ENCODE measurements around the gene ACER3.
"Not testable (repeated sequence)": the region's sequence is repeated elsewhere in the genome, so short reads cannot be mapped to it uniquely, and the experiment has no call there.

The ACER3 gene

GRCh38 chr11:76860539-76861475 is at the start of gene ACER3:
ACER3 (plus strand) TSS chr11:76860918; CDS start chr11:76860977, 59 bp downstream.
- DNase-seq (ENCODE audit: extremely low read depth in 1 of 2, low read depth in 1 of 2), result peak; percentile 80 to 81

DNA sequence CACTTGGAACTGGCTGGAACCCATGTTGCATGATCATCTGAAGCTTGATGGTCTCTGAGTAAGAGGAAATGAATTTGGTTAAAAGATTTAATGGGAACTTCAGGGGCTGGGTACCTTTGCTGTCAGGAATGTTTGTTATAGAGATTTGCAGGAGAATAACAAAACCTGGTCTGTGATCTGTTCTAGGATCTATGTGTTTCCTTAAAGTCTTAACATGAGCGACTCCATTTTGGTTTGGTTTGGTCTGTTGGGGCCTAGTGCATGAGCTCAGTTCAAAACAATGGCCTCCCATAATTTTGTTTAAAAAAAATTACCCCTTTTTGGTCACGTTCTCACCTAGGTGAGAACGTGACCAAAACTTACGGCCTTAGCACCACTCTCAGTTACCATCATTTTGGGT is 49.5 kb upstream of the ACER3 start:
- no peak for DNase-seq (ENCODE audit: extremely low read depth in 1 of 2, low read depth in 1 of 2)

DNA sequence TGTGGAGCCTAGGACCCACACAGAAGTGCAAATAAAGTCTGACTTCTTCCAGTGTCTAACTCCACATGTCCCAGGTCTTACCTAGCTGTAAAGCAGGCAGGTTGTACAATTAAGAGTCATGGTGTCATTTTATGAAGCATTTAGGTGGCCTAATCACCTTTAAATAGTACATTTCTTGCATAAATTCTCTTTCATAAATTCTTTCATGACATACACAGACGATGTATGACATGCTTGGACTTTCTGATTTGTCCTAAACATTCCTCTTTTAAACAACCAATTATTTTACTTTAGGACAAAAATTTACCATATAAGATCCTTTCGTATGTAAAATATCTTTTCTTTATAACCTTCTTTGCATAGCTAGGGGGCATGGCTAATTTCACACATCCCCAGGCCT is 46.3 kb upstream of the ACER3 start:
- no peak for DNase-seq (ENCODE audit: extremely low read depth in 1 of 2, low read depth in 1 of 2)

GRCh38 chr11:76815678-76816077 is 45.0 kb upstream of the ACER3 start:
- DNase-seq (ENCODE audit: extremely low read depth in 1 of 2, low read depth in 1 of 2), result not testable (repeated sequence)

GRCh38 chr11:76820184-76820566 is 40.5 kb upstream of the ACER3 start:
- no peak for DNase-seq (ENCODE audit: extremely low read depth in 1 of 2, low read depth in 1 of 2)

DNA sequence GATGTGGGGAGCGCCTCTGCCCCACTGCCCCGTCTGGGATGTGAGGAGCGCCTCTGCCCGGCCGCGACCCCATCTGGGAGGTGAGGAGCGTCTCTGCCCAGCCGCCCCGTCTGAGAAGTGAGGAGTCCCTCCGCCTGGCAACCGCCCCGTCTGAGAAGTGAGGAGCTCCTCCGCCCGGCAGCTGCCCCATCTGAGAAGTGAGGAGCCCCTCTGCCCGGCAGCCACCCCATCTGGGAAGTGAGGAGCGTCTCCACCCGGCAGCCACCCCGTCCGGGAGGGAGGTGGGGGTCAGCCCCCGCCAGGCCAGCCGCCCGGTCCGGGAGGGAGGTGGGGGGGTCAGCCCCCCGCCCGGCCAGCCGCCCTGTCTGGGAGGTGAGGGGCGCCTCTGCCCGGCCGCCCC is 39.3 kb upstream of the ACER3 start:
- not testable (repeated sequence) for DNase-seq (ENCODE audit: extremely low read depth in 1 of 2, low read depth in 1 of 2)

DNA sequence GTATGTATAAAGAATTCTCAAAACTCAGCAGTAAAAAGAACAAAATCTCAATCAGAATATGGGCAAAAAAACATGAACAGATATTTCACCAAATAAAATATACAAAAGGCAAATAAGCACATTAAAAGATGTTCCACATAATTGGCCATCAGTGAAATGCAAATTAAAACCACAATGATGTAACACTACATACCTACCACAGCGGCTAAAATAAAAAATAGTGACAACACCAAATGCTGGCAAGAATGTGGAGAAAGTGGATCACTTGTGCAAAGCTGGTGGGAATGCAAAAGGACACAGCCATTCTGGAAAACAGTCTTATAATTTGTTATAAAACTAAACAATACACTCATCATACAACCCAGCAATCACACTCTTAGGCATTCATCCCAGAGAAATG is 38.3 kb upstream of the ACER3 start:
- DNase-seq (ENCODE audit: extremely low read depth in 1 of 2, low read depth in 1 of 2), result no peak

GRCh38 chr11:76823481-76824028 is 37.2 kb upstream of the ACER3 start:
- DNase-seq (ENCODE audit: extremely low read depth in 1 of 2, low read depth in 1 of 2), result no peak

GRCh38 chr11:76824083-76824939 is 36.4 kb upstream of the ACER3 start:
- DNase-seq (ENCODE audit: extremely low read depth in 1 of 2, low read depth in 1 of 2), result no peak

DNA sequence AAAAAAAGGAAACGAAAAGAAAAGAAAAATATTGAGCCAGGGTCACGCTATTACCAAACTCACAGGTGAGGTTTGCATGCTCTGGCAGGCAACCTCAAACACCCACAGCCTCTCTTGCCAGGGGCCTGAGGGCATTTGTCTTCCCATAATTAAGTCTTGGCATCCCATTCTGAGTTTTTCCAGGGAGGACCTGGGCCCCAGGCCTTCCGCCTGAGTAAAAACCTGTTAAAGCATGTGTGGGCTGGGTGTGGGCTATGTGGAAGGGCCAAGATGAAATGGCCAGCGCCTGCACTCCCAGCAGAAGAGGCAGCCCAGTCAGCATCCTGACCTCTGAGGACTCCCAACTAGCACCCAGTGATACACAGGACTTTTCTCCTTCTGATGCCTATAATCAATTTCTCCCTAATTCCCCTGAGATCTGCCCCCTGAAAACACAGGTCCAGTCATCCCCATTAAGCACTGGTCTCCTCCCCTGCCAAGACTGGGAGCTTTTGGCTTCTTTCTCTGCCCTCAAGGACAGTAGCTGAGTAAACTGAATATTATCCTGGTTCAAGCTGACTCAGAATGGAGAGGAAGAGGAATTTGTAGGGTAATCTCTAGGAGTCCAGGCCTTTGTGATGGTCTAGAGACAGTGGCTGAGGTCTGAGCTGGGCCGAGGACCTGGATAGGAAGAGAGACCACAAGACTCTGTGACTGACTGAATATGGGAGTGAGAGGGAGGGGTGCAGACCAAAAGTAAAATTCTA is 35.6 kb upstream of the ACER3 start:
- no peak for DNase-seq (ENCODE audit: extremely low read depth in 1 of 2, low read depth in 1 of 2)

DNA sequence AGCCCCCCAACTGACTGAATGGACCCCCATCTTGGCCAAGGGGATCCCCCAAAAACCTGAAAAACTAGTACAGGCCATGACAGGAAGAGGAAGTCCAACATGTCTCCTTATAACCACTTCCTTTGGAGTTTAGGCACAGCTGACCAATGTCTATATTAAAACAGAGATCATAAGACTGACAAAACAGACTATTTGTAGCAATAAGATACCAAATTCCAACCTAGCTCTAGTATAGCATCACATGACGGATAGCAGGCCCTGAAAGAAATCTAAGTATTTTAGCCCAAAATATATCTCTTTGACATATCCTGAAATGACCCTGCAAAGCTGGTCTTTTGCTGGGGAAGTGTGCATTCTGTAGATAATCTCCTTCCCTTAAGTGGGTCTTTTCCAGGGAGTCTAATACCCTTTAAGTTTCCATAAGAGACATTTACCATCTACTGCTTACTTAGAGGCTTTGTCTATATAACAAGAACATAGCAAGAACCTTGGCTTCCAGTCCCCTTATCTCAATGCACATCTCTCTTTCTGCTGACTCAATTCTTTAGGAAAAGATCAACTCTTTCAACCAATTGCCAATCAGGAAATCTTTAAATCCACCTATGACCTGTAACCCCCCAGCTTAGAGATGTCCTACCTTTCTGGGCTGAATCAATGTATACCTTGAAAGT is 34.9 kb upstream of the ACER3 start:
- no peak for DNase-seq (ENCODE audit: extremely low read depth in 1 of 2, low read depth in 1 of 2)

DNA sequence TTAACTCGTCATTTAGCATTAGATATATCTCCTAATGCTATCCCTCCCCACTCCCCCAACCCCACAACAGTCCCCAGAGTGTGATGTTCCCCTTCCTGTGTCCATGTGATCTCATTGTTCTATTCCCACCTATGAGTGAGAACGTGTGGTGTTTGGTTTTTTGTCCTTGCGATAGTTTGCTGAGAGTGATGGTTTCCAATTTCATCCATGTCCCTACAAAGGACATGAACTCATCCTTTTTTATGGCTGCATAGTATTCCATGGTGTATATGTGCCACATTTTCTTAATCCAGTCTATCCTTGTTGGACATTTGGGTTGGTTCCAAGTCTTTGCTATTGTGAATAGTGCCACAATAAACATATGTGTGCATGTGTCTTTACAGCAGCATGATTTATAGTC is 34.2 kb upstream of the ACER3 start:
- DNase-seq (ENCODE audit: extremely low read depth in 1 of 2, low read depth in 1 of 2), result not testable (repeated sequence)

DNA sequence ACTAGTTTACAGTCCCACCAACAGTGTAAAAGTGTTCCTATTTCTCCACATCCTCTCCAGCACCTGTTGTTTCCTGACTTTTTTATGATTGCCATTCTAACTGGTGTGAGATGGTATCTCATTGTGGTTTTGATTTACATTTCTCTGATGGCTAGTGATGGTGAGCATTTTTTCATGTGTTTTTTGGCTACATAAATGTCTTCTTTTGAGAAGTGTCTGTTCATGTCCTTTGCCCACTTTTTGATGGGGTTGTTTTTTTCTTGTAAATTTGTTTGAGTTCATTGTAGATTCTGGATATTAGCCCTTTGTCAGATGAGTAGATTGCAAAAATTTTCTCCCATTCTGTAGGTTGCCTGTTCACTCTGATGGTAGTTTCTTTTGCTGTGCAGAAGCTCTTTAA is 33.7 kb upstream of the ACER3 start:
- not testable (repeated sequence) for DNase-seq (ENCODE audit: extremely low read depth in 1 of 2, low read depth in 1 of 2)

DNA sequence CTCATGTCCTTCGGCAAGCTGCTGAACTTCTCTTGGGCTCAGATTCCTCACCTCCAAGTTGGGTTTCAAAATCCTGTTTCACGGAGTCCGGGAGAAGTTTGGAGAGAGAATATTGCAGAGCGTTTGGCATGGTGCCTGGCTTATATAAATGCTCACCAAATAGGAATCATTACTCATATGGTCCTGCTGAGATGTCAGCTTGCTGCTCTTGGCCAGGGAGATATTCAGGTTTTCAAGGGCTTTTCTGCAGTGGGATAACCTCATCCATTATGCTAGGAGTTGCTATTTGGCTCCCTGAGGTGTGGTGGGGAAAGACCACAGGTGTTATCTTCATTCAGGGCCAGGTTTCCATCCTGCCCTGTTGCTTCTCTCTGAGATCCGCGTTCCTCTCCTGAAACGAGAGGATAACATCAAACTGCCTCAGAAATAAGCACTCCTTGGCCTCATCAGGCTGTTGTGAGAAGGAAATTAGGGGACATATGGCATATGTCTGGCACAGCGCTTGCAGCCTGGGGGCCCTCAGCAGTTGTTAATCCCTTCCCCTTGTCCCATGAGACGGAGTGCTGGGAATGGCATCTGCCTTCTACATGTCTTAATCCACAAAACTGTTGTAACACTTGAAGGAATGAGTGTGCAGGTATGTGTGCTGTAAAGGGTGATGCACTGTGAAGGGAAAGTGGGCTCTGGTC is 29.9 kb upstream of the ACER3 start:
- DNase-seq (ENCODE audit: extremely low read depth in 1 of 2, low read depth in 1 of 2), result no peak

DNA sequence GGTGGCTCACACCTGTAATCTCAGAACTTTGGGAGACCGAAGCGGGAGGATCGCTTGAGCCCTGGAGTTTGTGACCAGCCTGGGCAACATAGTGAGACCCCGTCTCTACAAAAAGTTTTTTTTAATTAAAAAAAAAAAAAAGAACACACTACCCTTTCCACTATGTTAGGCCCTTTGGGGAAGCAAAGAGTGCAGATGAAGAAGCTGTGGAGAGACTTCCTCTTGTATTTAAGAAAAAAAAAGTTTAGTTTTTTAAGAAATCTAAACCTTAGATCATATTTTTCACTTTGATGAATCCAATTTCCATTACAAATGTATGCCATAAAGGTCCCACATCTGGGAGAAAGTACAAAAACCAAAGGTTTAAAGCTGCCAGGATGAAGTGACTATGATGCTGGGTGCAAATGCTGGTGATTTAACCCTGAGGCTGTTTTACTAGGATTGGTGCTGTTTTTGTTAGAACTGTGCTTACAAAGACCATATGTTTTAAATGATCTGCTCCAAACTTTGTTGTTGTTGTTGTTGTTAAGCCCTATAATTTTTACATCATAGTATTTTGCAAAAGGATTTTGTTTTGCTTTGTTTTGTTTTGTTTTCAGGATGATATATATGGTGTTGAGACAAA is 28.9 kb upstream of the ACER3 start:
- no peak for DNase-seq (ENCODE audit: extremely low read depth in 1 of 2, low read depth in 1 of 2)

- no peak for DNase-seq (ENCODE audit: extremely low read depth in 1 of 2, low read depth in 1 of 2)
Observed at GRCh38 chr11:76832361-76832760, 28.4 kb upstream of the ACER3 start.

GRCh38 chr11:76834151-76834550 is 26.6 kb upstream of the ACER3 start:
- no peak for DNase-seq (ENCODE audit: extremely low read depth in 1 of 2, low read depth in 1 of 2)

DNA sequence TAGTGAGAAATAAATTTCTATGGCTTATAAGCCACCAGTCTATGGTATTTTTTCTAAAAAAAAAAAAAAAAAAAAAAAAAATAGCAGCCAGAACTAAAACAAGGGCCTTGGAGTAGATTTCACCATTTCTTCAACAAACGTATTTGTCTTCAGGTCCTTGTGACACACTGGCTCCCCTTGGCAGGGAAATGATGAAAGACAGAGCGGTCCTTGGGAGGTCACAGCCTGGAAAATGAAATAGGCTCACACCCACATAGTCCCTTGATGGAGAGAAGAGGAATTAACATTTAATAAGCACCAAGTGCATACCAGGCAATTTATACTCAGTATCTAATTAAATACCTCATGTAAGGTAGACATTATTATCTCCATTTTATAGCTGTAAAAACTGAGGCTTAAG is 25.7 kb upstream of the ACER3 start:
- DNase-seq (ENCODE audit: extremely low read depth in 1 of 2, low read depth in 1 of 2), result no peak

DNA sequence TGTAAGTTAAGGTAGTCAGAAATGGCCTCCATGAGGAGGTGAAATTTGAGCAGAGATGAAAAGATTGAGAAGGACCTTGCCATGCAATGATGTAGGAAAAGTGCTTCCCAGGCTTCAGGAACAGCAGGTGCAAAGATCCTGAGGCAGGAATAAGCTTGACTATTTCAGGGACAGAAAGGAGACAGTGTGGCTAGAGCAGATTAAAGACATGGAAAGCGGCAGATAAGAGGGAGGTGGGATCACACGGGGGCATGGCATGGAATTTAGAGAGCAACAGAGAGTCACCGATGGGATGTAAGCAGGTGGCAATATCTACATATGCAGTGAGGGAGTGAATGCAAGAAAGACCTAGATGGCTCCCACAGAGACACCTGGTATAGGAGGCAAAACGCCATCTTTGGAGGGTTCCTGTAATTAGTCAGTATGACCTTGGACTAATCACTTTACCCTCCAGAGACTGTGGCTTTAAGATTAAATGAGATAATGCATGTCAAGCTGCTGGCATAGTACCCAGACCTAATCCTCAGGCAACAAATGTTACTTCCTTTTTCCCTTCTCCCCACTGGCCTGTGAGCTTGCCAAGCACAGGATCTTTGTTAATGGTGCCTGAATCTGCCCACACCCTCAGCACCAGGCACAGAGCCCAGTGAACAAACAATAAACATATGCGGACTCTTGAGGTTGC is 24.6 kb upstream of the ACER3 start:
- DNase-seq (ENCODE audit: extremely low read depth in 1 of 2, low read depth in 1 of 2), result no peak
